H9 (cell line): ENCODE measurements around the gene HS6ST3. TPM values are rescaled to one million over a fixed set of nuclear protein-coding genes. Genes with fewer than 3 reads are reported as not detected.

ENCODE experiments used
- DNase-seq: peaks from one replicate; pipeline ENCODE4 v3.0.0-alpha.2; 2017
- H2AFZ ChIP-seq: one replicate; pipeline ENCODE4 v1.6.1; 2013; ENCODE audit warnings: mild to moderate bottlenecking, low read length, control low read depth, moderate library complexity
- H2AK5ac ChIP-seq: 2 replicates; pipeline ENCODE4 v1.6.1; 2013; ENCODE audit warnings: low read length, control low read depth, mixed read lengths; ENCODE audit not compliant: insufficient read length
- H2BK120ac ChIP-seq: one replicate; pipeline ENCODE4 v1.6.1; 2013; ENCODE audit warnings: low read depth, mild to moderate bottlenecking, low read length, control low read depth, inconsistent platforms; ENCODE audit not compliant: poor library complexity, severe bottlenecking
- H2BK12ac ChIP-seq: 2 replicates; pipeline ENCODE4 v1.6.1; 2013; ENCODE audit warnings: low read length, control low read depth, mixed read lengths, low read depth; ENCODE audit not compliant: insufficient read length
- H2BK15ac ChIP-seq: 2 replicates; pipeline ENCODE4 v1.6.1; 2013; ENCODE audit warnings: low read depth, low read length, control low read depth
- H2BK20ac ChIP-seq: one replicate; pipeline ENCODE4 v1.6.1; 2013; ENCODE audit warnings: low read depth, mild to moderate bottlenecking, low read length, control low read depth, inconsistent platforms; ENCODE audit not compliant: poor library complexity, severe bottlenecking
- H2BK5ac ChIP-seq: 2 replicates; pipeline ENCODE4 v1.6.1; 2013; ENCODE audit warnings: low read length, control low read depth, mixed read lengths; ENCODE audit not compliant: insufficient read length
- H3K14ac ChIP-seq: 2 replicates; pipeline ENCODE4 v1.6.1; 2013; ENCODE audit warnings: low read length, control low read depth; ENCODE audit not compliant: insufficient read depth
- H3K18ac ChIP-seq: 2 replicates; pipeline ENCODE4 v1.6.1; 2013; ENCODE audit warnings: low read depth, mild to moderate bottlenecking, mixed read lengths, low read length, control low read depth; ENCODE audit not compliant: insufficient read length
- H3K23ac ChIP-seq: 2 replicates; pipeline ENCODE4 v1.6.1; 2013; ENCODE audit warnings: low read length, control low read depth, mixed read lengths, low read depth; ENCODE audit not compliant: insufficient read length
- H3K23me2 ChIP-seq: 2 replicates; pipeline ENCODE4 v1.6.1; 2013; ENCODE audit warnings: low read depth, mild to moderate bottlenecking, mixed read lengths, low read length, control low read depth; ENCODE audit not compliant: insufficient read length, poor library complexity, severe bottlenecking
- H3K27ac ChIP-seq: 2 replicates; pipeline ENCODE4 v1.5.1; 2013; ENCODE audit warnings: low read length, control low read depth, mixed read lengths, low read depth; ENCODE audit not compliant: insufficient read length
- H3K27me3 ChIP-seq: 2 replicates; pipeline ENCODE4 v1.6.1; 2013; ENCODE audit warnings: low read length, control low read depth, inconsistent platforms; ENCODE audit not compliant: insufficient read depth
- H3K4ac ChIP-seq: 2 replicates; pipeline ENCODE4 v1.6.1; 2013; ENCODE audit warnings: low read depth, mild to moderate bottlenecking, control low read depth, inconsistent platforms, low read length, moderate library complexity
- H3K4me1 ChIP-seq: 2 replicates; pipeline ENCODE4 v1.6.1; 2013; ENCODE audit warnings: low read length, control low read depth, inconsistent platforms; ENCODE audit not compliant: insufficient read depth
- H3K4me2 ChIP-seq: 2 replicates; pipeline ENCODE4 v1.6.1; 2013; ENCODE audit warnings: low read length, control low read depth, mixed read lengths; ENCODE audit not compliant: insufficient read length, insufficient read depth
- H3K56ac ChIP-seq: 2 replicates; pipeline ENCODE4 v1.6.1; 2013; ENCODE audit warnings: low read depth, mild to moderate bottlenecking, mixed read lengths, low read length, control low read depth; ENCODE audit not compliant: insufficient read length
- H3K79me1 ChIP-seq: 2 replicates; pipeline ENCODE4 v1.6.1; 2013; ENCODE audit warnings: low read depth, mild to moderate bottlenecking, moderate library complexity, low read length, control low read depth, inconsistent platforms; ENCODE audit not compliant: insufficient read depth, poor library complexity, severe bottlenecking
- H3K79me2 ChIP-seq: 2 replicates; pipeline ENCODE4 v1.6.1; 2013; ENCODE audit warnings: low read length, control low read depth, inconsistent platforms; ENCODE audit not compliant: insufficient read depth
- H3K9ac ChIP-seq: 2 replicates; pipeline ENCODE4 v1.6.1; 2013; ENCODE audit warnings: low read length, control low read depth, mixed read lengths; ENCODE audit not compliant: insufficient read length; ENCODE audit errors: extremely low read depth
- H3K9me3 ChIP-seq: one replicate; pipeline ENCODE4 v1.6.1; 2013; ENCODE audit warnings: low read depth, low read length, inconsistent platforms; ENCODE audit not compliant: control insufficient read depth
- H3T11ph ChIP-seq: one replicate; pipeline ENCODE4 v1.6.1; 2013; ENCODE audit warnings: mild to moderate bottlenecking, low read length, control low read depth, inconsistent platforms
- H4K20me1 ChIP-seq: one replicate; pipeline ENCODE4 v1.6.1; 2013; ENCODE audit not compliant: control insufficient read depth, insufficient read length, insufficient read depth
- H4K5ac ChIP-seq: 2 replicates; pipeline ENCODE4 v1.6.1; 2013; ENCODE audit warnings: low read depth, mild to moderate bottlenecking, mixed read lengths, low read length, control low read depth; ENCODE audit not compliant: insufficient read length
- H4K8ac ChIP-seq: replicated peaks from 2 replicates; pipeline ENCODE4 v1.6.1; 2013; ENCODE audit warnings: low read length, control low read depth, mixed read lengths, low read depth; ENCODE audit not compliant: insufficient read length
- H4K91ac ChIP-seq: 2 replicates; pipeline ENCODE4 v1.6.1; 2013; ENCODE audit warnings: low read depth, mild to moderate bottlenecking, moderate library complexity, mixed read lengths, low read length, control low read depth; ENCODE audit not compliant: insufficient read length
- H3K27ac Mint-ChIP-seq, 3 experiments: 2 replicates in 2 of 3; 3 replicates in 1 of 3; pipeline ENCODE4 v1.8.0; 2020 to 2021; ENCODE audit warnings: mixed read lengths in 3 of 3, mild to moderate bottlenecking in 1 of 3, moderate library complexity in 1 of 3
- H3K27me3 Mint-ChIP-seq: 2 replicates; pipeline ENCODE4 v1.8.0; 2021; ENCODE audit warnings: low read depth, mild to moderate bottlenecking, moderate library complexity, mixed read lengths
- H3K36me3 Mint-ChIP-seq, 3 experiments: 2 replicates in 2 of 3; 3 replicates in 1 of 3; pipeline ENCODE4 v1.8.0; 2020 to 2021; ENCODE audit warnings: low read depth in 3 of 3, mixed read lengths in 3 of 3; ENCODE audit not compliant: insufficient read depth in 1 of 3
- H3K4me1 Mint-ChIP-seq, 2 experiments: 2 replicates each; pipeline ENCODE4 v1.8.0; 2020; ENCODE audit warnings: mixed read lengths in 2 of 2
- H3K4me3 Mint-ChIP-seq, 2 experiments: 2 replicates in 1 of 2; 3 replicates in 1 of 2; pipeline ENCODE4 v1.8.0; 2020 to 2021; ENCODE audit warnings: mild to moderate bottlenecking in 2 of 2, mixed read lengths in 2 of 2, moderate library complexity in 1 of 2
- H3K9me3 Mint-ChIP-seq, 2 experiments: 2 replicates in 1 of 2; 3 replicates in 1 of 2; pipeline ENCODE4 v1.8.0; 2020; ENCODE audit warnings: mild to moderate bottlenecking in 2 of 2, mixed read lengths in 2 of 2, moderate library complexity in 1 of 2
- WGBS: extraction: QIAGEN DNeasy Blood & Tissue Kit; methylation state at CpG from one replicate; pipeline ENCODE4 v1.1.7; 2013; ENCODE audit warnings: missing lambda C conversion rate, low lambda C conversion rate, mixed read lengths; ENCODE audit not compliant: insufficient read length; ENCODE audit errors: extremely low coverage; 5-methylcytosine and 5-hydroxymethylcytosine counted together
- total RNA-seq: library from RNA; stranded (reverse); gene quantifications from 2 replicates; pipeline ENCODE4 v1.2.1, GENCODE V29; 2021
- TF ChIP-seq, protein P1 (sequence below): fragments of 200-600 bp; sonication (generic); conservative IDR thresholded peaks from 3 replicates; pipeline ENCODE4 v1.8.0; 2021; ENCODE audit warnings: antibody characterized with exemption, mild to moderate bottlenecking

The HS6ST3 gene
- total RNA-seq, 1 experiment from 2014 or later, result 0.44 TPM

DNA sequence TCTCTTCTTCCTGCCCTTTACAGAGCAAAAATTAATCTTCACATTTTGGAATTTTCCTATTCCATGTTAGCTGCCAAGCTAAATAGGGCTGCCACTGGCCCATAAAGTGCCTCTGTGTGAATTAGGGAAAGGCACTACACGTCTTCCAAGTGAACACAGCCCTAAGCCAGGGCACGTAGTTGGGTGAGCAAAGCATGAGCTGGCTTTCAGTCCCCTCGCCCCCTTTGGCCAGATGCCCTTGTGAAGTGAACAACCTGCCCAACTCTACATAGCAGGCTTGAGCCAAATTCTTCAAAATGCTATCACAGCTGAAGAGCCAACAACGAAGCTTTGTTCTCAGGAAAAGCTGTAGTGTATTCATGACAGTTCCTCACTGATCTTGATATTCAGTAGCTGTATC, 691.2 kb downstream of the HS6ST3 start:
- TF ChIP-seq, protein P1, sequence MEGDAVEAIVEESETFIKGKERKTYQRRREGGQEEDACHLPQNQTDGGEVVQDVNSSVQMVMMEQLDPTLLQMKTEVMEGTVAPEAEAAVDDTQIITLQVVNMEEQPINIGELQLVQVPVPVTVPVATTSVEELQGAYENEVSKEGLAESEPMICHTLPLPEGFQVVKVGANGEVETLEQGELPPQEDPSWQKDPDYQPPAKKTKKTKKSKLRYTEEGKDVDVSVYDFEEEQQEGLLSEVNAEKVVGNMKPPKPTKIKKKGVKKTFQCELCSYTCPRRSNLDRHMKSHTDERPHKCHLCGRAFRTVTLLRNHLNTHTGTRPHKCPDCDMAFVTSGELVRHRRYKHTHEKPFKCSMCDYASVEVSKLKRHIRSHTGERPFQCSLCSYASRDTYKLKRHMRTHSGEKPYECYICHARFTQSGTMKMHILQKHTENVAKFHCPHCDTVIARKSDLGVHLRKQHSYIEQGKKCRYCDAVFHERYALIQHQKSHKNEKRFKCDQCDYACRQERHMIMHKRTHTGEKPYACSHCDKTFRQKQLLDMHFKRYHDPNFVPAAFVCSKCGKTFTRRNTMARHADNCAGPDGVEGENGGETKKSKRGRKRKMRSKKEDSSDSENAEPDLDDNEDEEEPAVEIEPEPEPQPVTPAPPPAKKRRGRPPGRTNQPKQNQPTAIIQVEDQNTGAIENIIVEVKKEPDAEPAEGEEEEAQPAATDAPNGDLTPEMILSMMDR, result no peak

More for the DNA sequence above, 691.2 kb downstream of the HS6ST3 start:
- H3K4me2 ChIP-seq, result no peak overlapping the region
- H3K79me1 ChIP-seq, result no peaks in the 10 kb centered on the region
- no peak overlapping the region for H2AFZ ChIP-seq
- no peak overlapping the region for H2BK5ac ChIP-seq
- H3K14ac ChIP-seq, result no peak overlapping the region
- no peak overlapping the region for H4K91ac ChIP-seq
- H2AK5ac ChIP-seq, result no peak overlapping the region
- peaks cover 16 to 21% of the 10 kb centered on the region in 2 experiments for H3K9me3 Mint-ChIP-seq
- H3K23me2 ChIP-seq, result no peaks in the 10 kb centered on the region
- H3K27ac Mint-ChIP-seq, result no peak overlapping the region
- peaks cover 9 to 15% (median 10%) of the 10 kb centered on the region in 3 experiments for H3K36me3 Mint-ChIP-seq
- no peak overlapping the region for H3K27ac ChIP-seq
- H3K4ac ChIP-seq, result no peak overlapping the region
- WGBS, result no CpG with 5 or more reads among the region's 4 CpGs
- no peak overlapping the region for H4K5ac ChIP-seq
- H3K18ac ChIP-seq, result no peak overlapping the region
- no peaks in the 10 kb centered on the region for H3K27me3 ChIP-seq
- no peak overlapping the region for H2BK20ac ChIP-seq
- H3K4me1 Mint-ChIP-seq, result no peaks in the 10 kb centered on the region
- H3K9ac ChIP-seq, result no peak overlapping the region
- DNase-seq, result no peak
- H3T11ph ChIP-seq, result no peak overlapping the region
- no peak overlapping the region for H3K56ac ChIP-seq
- no peaks in the 10 kb centered on the region for H3K4me1 ChIP-seq
- no peak overlapping the region for H3K4me3 Mint-ChIP-seq
- no peaks in the 10 kb centered on the region for H3K79me2 ChIP-seq
- H2BK120ac ChIP-seq, result no peak overlapping the region
- no peak overlapping the region for H2BK15ac ChIP-seq
- H4K20me1 ChIP-seq, result no peaks in the 10 kb centered on the region
- peaks cover 2% of the 10 kb centered on the region; the same call in 1 of the 2 replicates for H3K27me3 Mint-ChIP-seq
- no peak overlapping the region for H4K8ac ChIP-seq
- H3K23ac ChIP-seq, result no peak overlapping the region
- no peaks in the 10 kb centered on the region for H3K9me3 ChIP-seq
- H2BK12ac ChIP-seq, result no peak overlapping the region
